Pancreas (tissue), 10 donors: ENCODE data around the gene PTGFR. TPM values are rescaled to one million over a fixed set of nuclear protein-coding genes. Genes with fewer than 3 reads are reported as not detected.

Experiments used
- ATAC-seq, 4 donors: fragments of 200-7000 bp; cut with Tn5 transposase; one replicate each; pipeline versions ENCODE4 v1.8.0 to v1.9.1; 2020; ENCODE audit warnings: mild to moderate bottlenecking in 4 of 4, moderate library complexity in 4 of 4
- DNase-seq, 6 donors: peaks; one replicate each; pipeline ENCODE4 v3.0.0-alpha.2; 2020
- FAIRE-seq: peaks from 2 replicates; lab custom pipeline; 2012; peaks lifted over from hg19 to GRCh38; lab: Jason Lieb, UNC
- H3K27ac ChIP-seq, 4 donors: fragments of 200-600 bp; sonication (generic); 1 replicate in 3 of 4; 2 replicates in 1 of 4; pipeline versions ENCODE4 v1.5.0 to v1.8.0; 2020
- H3K27me3 ChIP-seq, 4 donors: fragments of 200-600 bp; one replicate each; pipeline ENCODE4 v1.8.0; 2021
- H3K36me3 ChIP-seq, 3 donors: fragments of 200-600 bp; sonication (generic) in 1 of 3; one replicate each; pipeline versions ENCODE4 v1.5.0 to v1.8.0; 2020 to 2021
- H3K4me1 ChIP-seq, 3 donors: fragments of 200-600 bp; one replicate each; pipeline ENCODE4 v1.8.0; 2021
- H3K4me3 ChIP-seq, 4 donors: fragments of 200-600 bp; sonication (generic) in 2 of 4; one replicate each; pipeline versions ENCODE4 v1.5.0 to v1.8.0; 2020 to 2021
- H3K9me3 ChIP-seq, 4 donors: fragments of 200-600 bp; one replicate each; pipeline ENCODE4 v1.8.0; 2021
- CTCF ChIP-seq, 4 donors: fragments of 200-600 bp; sonication (generic) in 3 of 4; IDR thresholded peaks; one replicate each; pipeline versions ENCODE4 v1.5.0 to v1.8.0; 2021; ENCODE audit warnings: antibody characterized with exemption in 4 of 4
- WGBS, 2 donors: extraction: QIAGEN DNeasy Blood & Tissue Kit; methylation state at CpG; one replicate each; pipeline ENCODE4 v1.1.7; 2013; 5-methylcytosine and 5-hydroxymethylcytosine counted together
- intact Hi-C, 3 donors: fragments of 100-400 bp; cut with DNase I; formaldehyde crosslinking; loops; one replicate each; pipeline versions ENCODE4 v1.11.1 to v1.14.2; 2022
- polyA plus RNA-seq, 2 donors: library from polyadenylated mRNA; stranded (reverse); fragments of 200-250 nt; gene quantifications; one replicate each; pipeline ENCODE4 v1.2.3, GENCODE V29; 2013
- total RNA-seq, 6 donors: library from RNA; stranded (reverse); fragmentation: NEBNext Ultra II Directional in 4 of 6; extraction: Animal tissue kit (Norgen Biotek cat#: 25700) in 4 of 6; gene quantifications; one replicate each; pipeline versions ENCODE4 v1.2.1 to v1.2.4, GENCODE V29; 2021 to 2023
- donor health status: healthy with polysubstance abuse.
- donor health status: DM: no; HTN: no; CAD: no; lungs with moderate emphysema.
- donor health status: DM: no; HTN: no; CAD: no.
- donor health status: control.
- donor health status: control.
- donor health status: Bipolar disorder and iron deficiency.
- donor health status: DM: yes; HTN: yes; CAD: no.
- donor health status: DM: no; HTN: no; CAD: no.
- donor health status: DM: no; HTN: no; CAD: no.
- donor health status: DM: yes; HTN: yes; CAD: no.

The PTGFR gene
- total and polyA plus RNA-seq, 8 donors: 0.43 to 3.9 (median 1.1) TPM

- Histone ChIP-seq H3K36me3 (no peaks in the 10 kb centered on the region), H3K27me3 (no peaks in the 10 kb centered on the region), H3K27ac (no peak overlapping the region), H3K9me3 (no peaks in the 10 kb centered on the region), H3K4me1 (no peaks in the 10 kb centered on the region), H3K4me3 (no peak overlapping the region)
- TF ChIP-seq CTCF (IDR thresholded peaks at IDR 0.05): no peak
- ATAC-seq: no peak
- no peak for DNase-seq
- intact Hi-C loops: no loop called here
- FAIRE-seq: no peak
These were observed 16.7 kb upstream of the PTGFR start for GRCh38 chr1:78474092-78474491.

GRCh38 chr1:78475888-78476610, 14.7 kb upstream of the PTGFR start:
- peak in 1 of 4 donors; percentile 59 for ATAC-seq

GRCh38 chr1:78483903-78484302, 6.9 kb upstream of the PTGFR start:
- peak in 1 of 6 donors; percentile 43 for DNase-seq
- Histone ChIP-seq H3K9me3 (no peaks in the 10 kb centered on the region), H3K27ac (no peak overlapping the region), H3K27me3 (no peaks in the 10 kb centered on the region), H3K36me3 (no peaks in the 10 kb centered on the region), H3K4me1 (no peaks in the 10 kb centered on the region), H3K4me3 (no peak overlapping the region)
- 38 to 43% methylated on average over 6 of the region's 6 CpGs for WGBS, 2 donors
- intact Hi-C loops: no loop called here
- no peak for ATAC-seq
- FAIRE-seq: no peak
- no peak for TF ChIP-seq CTCF (IDR thresholded peaks at IDR 0.05)

More at GRCh38 chr1:78475888-78476610, 14.7 kb upstream of the PTGFR start:
- no peak for TF ChIP-seq CTCF (IDR thresholded peaks at IDR 0.05)
- FAIRE-seq (no peak), DNase-seq (no peak)
- no peaks in the 10 kb centered on the region for H3K36me3 ChIP-seq
- H3K27ac ChIP-seq: peak overlapping the region in 1 of 4 donors; percentile 11
- intact Hi-C loops: no loop called here
- H3K4me3 ChIP-seq: no peak overlapping the region
- no peaks in the 10 kb centered on the region for H3K4me1 ChIP-seq
- no peaks in the 10 kb centered on the region for H3K27me3 ChIP-seq
- WGBS, 2 donors: 53% methylated on average over 4 of the region's 4 CpGs
- H3K9me3 ChIP-seq: no peaks in the 10 kb centered on the region

- 2% methylated on average over 37 of the region's 37 CpGs for WGBS, 2 donors
- no peaks in the 10 kb centered on the region for H3K36me3 ChIP-seq
- intact Hi-C loops: no loop called here
- no peak overlapping the region for H3K27ac ChIP-seq
- H3K4me3 ChIP-seq: peak overlapping the region; percentile 22 to 52 (median 36)
- TF ChIP-seq CTCF (IDR thresholded peaks at IDR 0.05): no peak
- FAIRE-seq: no peak
- peak; percentile 60 to 75 (median 68) for ATAC-seq
- DNase-seq: peak in 4 of 6 donors; percentile 5 to 69 (median 45)
- no peaks in the 10 kb centered on the region for H3K9me3 ChIP-seq
- H3K27me3 ChIP-seq: no peaks in the 10 kb centered on the region
- peaks cover 0 to 6% (median 5%) of the 10 kb centered on the region in 3 donors for H3K4me1 ChIP-seq
These were observed 787 bp downstream of the PTGFR start for GRCh38 chr1:78491451-78492071.
